ENCODE measurements around the gene IHH. TPM values are rescaled to one million over a fixed set of nuclear protein-coding genes. Genes with fewer than 3 reads are reported as not detected.

Gene IHH
- polyA plus RNA-seq, 1 of the 3 experiments (the other 2 are of a cell fraction) = 0.03 TPM

DNA sequence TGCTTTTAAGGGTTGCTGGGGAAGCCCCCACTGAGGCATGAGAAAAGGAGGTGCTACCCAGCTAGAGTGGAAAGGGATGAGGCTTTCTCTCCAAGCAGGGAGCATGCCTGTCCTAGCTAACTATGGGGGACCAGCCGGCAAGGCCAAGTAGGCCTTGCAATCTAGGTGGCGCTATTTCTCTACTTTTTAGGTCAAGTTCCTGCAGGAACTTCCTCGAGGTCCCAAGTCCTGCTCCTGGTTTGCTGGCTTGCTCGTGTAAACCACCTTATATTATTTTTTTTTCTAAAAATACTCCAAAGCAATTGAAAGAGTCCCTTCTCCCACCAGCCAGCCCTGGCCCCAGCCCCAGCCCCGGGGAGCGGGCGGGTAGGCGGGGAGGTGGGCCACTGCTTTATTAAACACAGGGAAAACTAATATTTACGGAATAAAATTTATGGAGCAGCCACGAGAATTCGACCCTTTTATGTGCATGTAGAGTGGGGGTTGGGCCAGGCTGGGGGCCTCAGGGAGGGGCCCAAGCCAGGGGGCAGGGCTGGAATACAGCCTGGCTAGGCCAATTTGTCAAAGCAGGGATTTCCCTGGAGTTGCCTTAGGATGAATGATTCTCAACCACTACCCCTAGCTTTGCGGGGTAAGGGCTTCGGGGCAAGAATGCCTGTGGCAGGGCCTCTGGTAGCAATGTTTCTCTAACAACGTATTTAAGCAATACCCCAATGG is 12.8 kb upstream of the IHH start:
- WGBS (ENCODE audit: low lambda C conversion rate) = 77% methylated on average over 14 of the region's 14 CpGs
- Histone ChIP-seq H3K9ac (no peak overlapping the region), H3F3A (replicated peaks; ENCODE audit: insufficient read depth) (no peaks in the 10 kb centered on the region), H3K4me2 (no peak overlapping the region), H3K27me3 (ENCODE audit: insufficient read depth) (no peaks in the 10 kb centered on the region), H3K9me2 (no peaks in the 10 kb centered on the region), H3K79me2 (ENCODE audit: insufficient read depth) (no peaks in the 10 kb centered on the region), H4K20me1 (ENCODE audit: insufficient read depth) (no peaks in the 10 kb centered on the region), H3K9me3 (no peaks in the 10 kb centered on the region), H3K36me3 (replicated peaks in 1 of 2; ENCODE audit: control insufficient read depth in 1 of 2, insufficient read depth in 2 of 2, low read length in 1 of 2) (peaks cover 6 to 28% of the 10 kb centered on the region in 2 experiments), H2AFZ (ENCODE audit: low read depth) (no peak overlapping the region), H3K27ac (ENCODE audit: low read depth in 2 of 2, low read length in 1 of 2) (no peak overlapping the region), H3K4me3 (ENCODE audit: low read depth in 2 of 2, low read length in 1 of 2) (no peak overlapping the region), H3K4me1 (ENCODE audit: control insufficient read depth in 1 of 2, insufficient read depth in 2 of 2, low read depth in 1 of 2, low read length in 1 of 2) (no peaks in the 10 kb centered on the region)
- TF ChIP-seq RCOR1 (IDR thresholded peaks at IDR 0.05; ENCODE audit: low read length) = no peak
- TF ChIP-seq RFX5 (IDR thresholded peaks at IDR 0.05; ENCODE audit: low read length) = no peak
- no peak for TF ChIP-seq YY1 (IDR thresholded peaks at IDR 0.05; ENCODE audit: low read depth)
- TF ChIP-seq, protein P1, sequence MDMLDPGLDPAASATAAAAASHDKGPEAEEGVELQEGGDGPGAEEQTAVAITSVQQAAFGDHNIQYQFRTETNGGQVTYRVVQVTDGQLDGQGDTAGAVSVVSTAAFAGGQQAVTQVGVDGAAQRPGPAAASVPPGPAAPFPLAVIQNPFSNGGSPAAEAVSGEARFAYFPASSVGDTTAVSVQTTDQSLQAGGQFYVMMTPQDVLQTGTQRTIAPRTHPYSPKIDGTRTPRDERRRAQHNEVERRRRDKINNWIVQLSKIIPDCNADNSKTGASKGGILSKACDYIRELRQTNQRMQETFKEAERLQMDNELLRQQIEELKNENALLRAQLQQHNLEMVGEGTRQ (IDR thresholded peaks at IDR 0.05; ENCODE audit: borderline replicate concordance, low read depth, low read length) = no peak
- no peak for TF ChIP-seq JUND (IDR thresholded peaks at IDR 0.05)
- peak; percentile 59 for TF ChIP-seq RAD21 (IDR thresholded peaks at IDR 0.05; ENCODE audit: low read length)
- no peak for TF ChIP-seq FOSL2 (IDR thresholded peaks at IDR 0.05; ENCODE audit: borderline replicate concordance, low read depth)
- no peak for TF ChIP-seq POLR2AphosphoS5 (IDR thresholded peaks at IDR 0.05; ENCODE audit: low read depth, low read length)
- TF ChIP-seq SMC3 (IDR thresholded peaks at IDR 0.05; ENCODE audit: low read depth, low read length) = peak; percentile 49
- no peak for TF ChIP-seq FOXM1 (IDR thresholded peaks at IDR 0.05; ENCODE audit: low read depth)
- no peak for TF ChIP-seq RXRA (IDR thresholded peaks at IDR 0.05; ENCODE audit: borderline replicate concordance, low read depth)
- TF ChIP-seq, protein P2, sequence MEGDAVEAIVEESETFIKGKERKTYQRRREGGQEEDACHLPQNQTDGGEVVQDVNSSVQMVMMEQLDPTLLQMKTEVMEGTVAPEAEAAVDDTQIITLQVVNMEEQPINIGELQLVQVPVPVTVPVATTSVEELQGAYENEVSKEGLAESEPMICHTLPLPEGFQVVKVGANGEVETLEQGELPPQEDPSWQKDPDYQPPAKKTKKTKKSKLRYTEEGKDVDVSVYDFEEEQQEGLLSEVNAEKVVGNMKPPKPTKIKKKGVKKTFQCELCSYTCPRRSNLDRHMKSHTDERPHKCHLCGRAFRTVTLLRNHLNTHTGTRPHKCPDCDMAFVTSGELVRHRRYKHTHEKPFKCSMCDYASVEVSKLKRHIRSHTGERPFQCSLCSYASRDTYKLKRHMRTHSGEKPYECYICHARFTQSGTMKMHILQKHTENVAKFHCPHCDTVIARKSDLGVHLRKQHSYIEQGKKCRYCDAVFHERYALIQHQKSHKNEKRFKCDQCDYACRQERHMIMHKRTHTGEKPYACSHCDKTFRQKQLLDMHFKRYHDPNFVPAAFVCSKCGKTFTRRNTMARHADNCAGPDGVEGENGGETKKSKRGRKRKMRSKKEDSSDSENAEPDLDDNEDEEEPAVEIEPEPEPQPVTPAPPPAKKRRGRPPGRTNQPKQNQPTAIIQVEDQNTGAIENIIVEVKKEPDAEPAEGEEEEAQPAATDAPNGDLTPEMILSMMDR (IDR thresholded peaks at IDR 0.05) = peak; percentile 63
- TF ChIP-seq, protein P3, sequence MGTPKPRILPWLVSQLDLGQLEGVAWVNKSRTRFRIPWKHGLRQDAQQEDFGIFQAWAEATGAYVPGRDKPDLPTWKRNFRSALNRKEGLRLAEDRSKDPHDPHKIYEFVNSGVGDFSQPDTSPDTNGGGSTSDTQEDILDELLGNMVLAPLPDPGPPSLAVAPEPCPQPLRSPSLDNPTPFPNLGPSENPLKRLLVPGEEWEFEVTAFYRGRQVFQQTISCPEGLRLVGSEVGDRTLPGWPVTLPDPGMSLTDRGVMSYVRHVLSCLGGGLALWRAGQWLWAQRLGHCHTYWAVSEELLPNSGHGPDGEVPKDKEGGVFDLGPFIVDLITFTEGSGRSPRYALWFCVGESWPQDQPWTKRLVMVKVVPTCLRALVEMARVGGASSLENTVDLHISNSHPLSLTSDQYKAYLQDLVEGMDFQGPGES (IDR thresholded peaks at IDR 0.05; ENCODE audit: low read depth, low read length) = no peak
- DNase-seq = peak; percentile 68
- ChIA-PET POLR2A (no interaction called here), CTCF (interaction anchor here (0.7 to 9.4 kb wide), 26 partner anchors 8 to 93 kb away, joined by 3 to 99 read pairs (median 5); partner anchors contain the start of genes IHH and NHEJ1)
